GM19372 (cell line): ENCODE data around the gene CSKMT.
"Not testable (repeated sequence)": the region's sequence is repeated elsewhere in the genome, so short reads cannot be mapped to it uniquely, and the experiment has no call there.

Experiments used
- ATAC-seq: cut with Tn5 transposase; IDR thresholded peaks from one replicate; pipeline ENCODE4 v1.9.1; 2021; ENCODE audit warnings: mild to moderate bottlenecking, low read depth, moderate library complexity; ENCODE audit not compliant: unreplicated experiment

CSKMT gene

DNA sequence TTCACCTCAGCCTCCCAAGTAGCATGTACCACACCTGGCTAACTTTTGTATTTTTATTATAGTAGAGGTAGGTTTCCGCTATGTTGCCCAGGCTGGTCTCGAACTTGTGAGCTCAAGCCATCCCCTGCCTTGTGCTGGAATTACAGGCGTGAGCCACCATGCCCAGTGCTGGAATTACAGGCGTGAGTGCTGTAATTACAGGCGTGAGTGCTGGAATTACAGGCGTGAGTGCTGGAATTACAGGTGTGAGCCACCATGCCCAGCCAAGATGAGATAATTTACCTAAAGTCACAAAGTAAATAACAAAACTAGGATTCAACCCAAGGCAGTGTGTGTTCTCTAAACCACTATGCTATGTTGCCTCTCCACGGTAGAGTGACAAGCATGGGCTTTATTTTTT is 17.4 kb downstream of the CSKMT start:
- no peak for ATAC-seq

DNA sequence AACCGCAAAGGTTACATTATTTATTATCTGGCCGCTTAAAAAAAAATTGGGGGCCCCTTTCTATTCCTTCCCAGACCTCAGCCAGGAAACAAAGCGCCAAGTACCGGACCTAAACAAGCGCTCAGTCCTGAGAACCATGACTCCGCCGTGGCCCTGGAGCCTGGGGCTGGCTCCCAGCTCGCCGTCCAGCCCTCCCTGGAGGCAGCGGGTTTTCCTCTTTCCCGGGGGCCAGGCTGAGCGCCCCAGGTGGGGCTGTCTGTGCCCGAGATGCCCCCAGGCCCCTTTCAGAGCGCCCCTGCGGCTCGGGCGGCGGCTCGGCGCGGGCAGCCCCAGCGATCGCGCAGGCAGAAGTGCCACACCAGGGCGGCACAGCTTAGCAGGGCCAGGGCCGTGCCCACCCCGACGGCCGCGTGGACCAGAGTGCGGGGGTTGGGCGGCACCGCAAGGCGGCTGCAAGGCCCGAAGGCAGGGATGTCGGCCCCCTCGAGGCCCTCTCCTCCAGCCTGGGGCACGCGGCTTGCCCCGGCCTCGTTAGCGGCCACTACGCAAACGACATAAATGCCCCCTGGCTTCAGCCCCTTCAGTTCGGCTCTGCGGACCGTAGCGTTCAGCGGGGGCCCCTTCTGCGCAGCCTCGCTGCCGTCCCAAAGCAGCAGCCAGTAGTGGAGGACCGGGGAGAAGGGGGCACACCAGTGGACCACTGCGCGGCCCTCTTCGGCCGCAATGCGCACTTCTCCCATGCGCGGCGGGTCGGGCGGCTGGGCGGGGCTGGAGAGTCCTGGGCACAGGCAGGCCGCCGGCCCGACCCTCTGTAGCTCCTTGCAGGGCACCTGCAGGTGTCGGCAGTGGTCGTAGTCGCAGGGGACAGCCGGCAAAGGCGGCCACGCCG is 22.6 kb downstream of the CSKMT start:
- ATAC-seq = no peak

DNA sequence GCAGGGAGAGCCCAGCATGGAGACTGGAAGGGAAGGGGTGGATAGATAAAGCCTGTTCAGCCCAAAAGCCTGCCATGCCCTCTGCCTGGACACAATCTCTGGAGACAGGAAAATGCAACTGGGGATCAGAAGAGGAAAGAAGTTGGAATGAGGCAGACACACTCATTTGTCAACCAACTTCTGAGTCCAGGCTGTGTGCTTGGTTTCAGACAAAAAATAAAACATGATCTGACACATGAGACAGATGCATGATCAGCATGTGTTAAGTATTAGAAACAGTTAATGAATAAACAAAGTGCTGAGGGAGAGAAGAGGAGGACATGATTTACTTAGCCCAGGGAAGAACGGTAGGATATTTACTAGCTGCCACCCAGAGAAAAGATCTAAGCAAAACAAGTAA is 23.4 kb downstream of the CSKMT start:
- ATAC-seq = no peak

DNA sequence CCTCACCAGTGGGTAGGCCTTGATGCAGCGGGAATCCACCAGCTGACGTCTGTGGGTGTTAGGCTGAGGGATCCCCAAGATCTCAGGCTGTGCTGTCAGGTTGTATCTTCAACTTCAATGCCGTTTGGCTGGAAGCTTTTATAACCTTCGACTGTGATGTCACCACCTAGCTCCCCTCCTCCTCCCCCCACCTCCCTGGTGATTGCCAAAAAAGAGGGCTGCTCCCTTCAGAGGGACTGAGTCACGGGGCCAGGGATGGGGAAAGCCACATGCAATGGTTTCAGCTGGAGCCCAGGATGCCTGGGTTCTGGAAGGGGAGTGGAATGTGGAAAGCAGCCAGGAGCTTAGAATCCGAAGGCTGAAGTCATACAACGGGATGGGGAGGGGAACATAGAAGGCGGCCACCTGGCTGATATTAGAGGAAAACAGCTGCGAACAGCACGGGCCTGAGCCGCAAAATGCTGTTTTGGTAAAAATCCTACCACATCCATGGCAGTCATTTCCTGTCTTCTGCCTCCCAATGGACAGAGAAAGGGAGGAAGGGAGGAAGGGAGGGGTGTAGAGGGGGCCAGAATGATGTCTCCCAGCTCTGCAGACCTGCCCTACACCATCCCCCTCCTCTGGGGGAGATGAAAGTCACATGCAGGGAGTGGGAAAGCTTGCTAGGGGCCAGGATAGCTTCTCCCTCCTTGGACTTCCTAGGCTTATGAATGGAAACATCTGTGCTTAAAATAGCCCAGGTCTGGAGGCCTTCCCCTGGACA is 24.5 kb downstream of the CSKMT start, which contains the start of gene LRRN4CL:
TSS of gene LRRN4CL (minus strand) at position 110 of the 763 bp plus-strand sequence. CDS start 1,022 bp downstream, outside the sequence.
- no peak for ATAC-seq

DNA sequence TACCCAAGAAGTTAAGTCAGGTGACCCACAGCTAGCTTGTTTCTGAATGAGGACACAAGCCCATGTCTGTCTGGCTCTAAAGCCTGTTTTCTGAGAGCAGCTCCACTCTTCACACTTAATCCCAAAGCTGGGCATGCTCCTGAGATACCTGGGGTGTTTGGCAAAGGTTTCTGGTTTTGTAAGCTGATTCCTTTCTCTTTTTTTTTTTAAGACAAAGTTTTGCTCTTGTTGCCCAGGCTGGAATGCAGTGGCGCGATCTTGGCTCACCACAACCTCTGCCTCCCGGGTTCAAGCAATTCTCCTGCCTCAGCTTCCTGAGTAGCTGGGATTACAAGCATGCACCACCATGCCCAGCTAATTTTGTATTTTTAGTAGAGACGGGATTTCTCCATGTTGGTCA is 28.5 kb downstream of the CSKMT start:
- ATAC-seq = not testable (repeated sequence)

DNA sequence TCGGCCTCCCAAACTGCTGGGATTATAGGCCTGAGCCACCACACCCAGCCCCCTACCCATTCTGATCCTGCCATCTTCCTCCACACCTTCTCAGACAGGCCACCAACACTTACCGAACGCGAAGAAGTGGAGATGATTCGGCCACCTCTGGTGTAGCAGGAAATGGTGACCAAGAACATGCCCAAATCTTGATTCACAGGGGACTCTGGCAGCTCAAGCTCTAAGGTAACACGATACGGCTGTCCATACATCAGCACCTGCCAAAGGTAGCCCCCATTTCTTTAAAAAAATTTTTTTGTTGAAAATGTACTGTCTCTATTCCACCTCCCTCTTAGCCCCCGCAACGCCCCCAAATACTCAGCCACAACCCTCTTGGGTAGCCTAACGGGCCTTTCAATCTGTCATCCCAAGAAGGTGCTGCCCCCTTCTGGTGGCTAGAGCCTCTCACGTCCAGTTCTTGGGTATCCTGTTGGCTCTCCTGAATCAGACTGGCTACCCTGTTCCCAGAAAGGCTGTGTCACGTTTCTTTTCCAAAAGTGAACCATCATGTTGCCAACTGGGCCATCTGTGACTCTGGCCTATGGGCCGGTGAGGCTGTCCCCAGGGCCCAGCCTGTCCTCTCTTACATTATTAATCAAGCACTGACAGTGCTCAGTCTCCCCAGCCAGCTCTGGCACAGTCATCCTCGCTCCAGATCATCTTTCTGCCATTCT is 29.5 kb downstream of the CSKMT start:
- ATAC-seq = no peak

DNA sequence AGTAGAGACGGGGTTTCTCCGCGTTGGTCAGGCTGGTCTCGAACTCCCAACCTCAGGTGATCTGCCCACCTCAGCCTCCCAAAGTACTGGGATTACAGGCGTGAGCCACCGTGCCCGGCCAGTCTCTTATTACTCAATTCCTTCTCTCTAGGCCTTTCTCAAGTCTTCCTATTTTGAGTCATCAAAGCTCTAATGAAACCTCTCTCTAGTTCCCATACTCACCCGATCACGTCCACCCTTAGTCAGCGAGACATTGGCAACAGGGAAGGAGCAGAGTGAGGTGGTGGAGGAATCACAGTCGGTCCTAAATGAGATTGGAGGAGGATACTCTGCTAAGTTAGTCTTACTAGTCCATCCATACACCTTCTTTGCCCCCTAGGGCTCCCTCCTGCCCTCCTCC is 37.1 kb downstream of the CSKMT start:
- ATAC-seq = no peak

DNA sequence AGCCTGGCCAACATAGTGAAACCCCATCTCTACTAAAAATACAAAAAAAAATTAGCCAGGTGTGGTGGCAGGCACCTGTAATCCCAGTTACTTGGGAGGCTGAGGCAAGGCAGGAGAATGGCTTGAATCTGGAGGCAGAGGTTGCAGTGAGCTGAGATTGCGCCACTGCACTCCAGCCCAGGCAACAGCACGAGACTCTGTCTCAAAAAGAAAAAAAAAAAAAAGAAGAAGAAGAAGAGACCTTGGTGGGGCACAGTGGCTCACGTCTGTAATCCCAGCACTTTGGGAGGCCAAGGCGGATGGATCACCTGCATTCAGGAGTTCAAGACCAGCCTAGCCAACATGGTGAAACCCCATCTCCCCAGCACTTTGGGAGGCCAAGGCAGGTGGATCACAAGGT is 38.8 kb downstream of the CSKMT start:
- not testable (repeated sequence) for ATAC-seq

DNA sequence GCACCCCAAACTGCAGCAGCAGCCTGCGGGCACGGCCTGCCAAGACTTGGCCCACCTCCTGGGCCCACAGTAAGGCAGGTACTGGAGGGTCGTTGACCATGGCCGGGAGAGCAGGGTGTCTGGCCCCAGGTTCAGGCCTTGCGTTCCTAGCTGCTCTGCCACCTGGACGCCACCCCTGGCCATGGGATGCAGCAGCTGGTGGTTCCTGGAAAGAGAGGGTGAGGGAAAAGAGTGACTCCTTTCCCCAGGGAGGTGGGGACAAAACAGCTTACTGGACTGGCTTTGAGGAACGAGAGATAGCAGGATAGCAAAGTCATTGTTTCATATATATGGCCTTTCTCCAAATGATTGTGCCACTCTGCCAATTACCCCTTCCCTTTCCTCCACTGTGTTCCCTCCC is 40.3 kb downstream of the CSKMT start:
- no peak for ATAC-seq

DNA sequence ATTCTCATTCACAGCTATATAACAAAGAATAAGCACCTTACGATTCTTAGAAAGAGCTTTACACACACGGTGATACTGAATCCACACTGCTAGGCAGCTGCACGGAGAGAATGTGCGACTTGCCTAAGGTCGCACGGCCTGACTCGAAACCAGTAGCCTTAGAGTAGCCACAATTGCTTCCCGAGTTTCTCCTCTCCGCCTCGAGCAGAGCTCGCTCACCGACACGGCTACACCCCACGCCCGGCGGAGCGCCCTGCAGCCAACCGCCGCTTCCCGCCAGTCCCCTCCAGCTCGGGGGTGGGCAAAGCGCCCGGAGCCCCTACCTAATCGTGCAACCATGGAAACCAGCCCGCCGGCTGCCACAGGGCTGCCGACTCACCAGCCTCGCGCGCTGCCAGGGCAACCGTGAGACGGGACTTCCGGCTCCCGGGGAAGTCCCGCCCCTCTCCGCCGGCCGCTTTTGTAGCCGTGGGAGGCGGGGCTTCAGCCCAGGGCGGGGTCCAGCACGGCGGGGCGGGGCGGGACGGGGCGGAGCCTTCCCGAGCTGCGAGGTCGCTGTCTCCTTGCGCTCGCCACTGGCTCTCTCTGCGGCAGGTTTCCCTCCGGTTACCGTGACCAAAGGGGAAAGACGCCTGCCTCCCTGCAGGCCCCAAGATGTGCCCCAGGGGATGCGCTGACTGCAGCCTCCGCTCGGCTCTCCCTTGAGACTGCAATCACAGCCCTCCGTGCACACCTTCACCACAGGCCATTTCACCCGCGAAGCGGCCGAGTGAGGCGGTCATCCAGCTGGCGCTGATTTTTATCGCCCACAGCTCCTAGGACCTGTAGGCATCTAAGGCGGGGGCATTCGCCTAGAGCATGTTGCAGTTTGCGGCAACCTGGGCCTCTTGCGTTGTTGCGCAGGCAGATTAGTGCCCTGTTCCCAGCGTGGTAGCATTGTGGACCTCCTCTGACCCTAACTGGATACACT is 41.1 kb downstream of the CSKMT start:
- no peak for ATAC-seq

DNA sequence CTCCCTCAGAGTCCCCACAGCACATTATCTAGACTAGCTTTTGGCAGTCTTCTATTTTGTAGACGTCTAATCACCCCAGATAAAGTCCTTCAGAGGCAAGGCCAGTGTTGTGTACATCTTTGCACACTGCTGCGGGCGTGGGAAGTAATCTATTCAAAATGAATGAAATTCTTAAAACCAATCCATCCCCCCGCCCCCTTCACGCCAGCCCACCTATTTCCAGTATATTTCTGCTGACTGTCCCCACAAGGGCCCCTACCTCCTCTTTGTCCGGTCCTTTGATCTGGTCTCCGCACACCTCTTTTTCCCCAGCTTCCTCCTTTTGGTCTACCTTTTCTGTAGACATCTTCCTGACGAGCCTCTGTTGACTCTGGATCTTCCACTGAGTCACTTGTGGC is 41.7 kb downstream of the CSKMT start:
- no peak for ATAC-seq

DNA sequence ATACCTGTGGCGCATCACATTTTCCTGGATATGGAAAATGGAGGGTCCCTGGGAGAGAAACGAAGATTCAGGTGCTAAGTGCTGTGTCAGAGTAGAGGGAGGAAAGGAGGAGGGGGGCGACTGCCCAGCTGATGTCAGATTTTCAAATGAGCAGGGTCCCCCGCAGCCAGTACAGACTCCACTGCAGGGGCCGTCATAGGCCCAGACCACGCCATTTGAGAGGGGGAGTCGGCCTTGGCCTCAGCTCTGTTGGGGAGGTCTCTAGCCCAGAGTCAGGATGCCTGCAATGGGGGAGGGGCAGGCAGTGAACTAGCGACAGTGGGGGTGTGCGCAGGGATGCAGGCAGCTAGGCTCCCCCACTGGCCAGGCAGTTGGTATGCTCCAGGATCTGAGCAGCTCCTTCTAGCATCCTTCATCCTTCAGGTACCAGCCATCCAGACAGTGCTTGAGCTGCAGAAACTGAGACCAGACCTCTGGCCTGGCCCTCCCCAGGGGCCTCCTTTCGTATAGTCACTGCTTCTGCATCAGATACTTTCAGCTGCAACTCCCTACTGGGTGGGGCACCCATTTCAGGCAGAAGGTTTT is 42.3 kb downstream of the CSKMT start, which contains the start of the genes BSCL2 and GNG3:
TSS of gene BSCL2 (minus strand) at position 148 of the 585 bp plus-strand sequence. CDS start 229 bp downstream, outside the sequence.
TSS of gene GNG3 (plus strand) at position 400 of the 585 bp plus-strand sequence. CDS start 620 bp downstream, outside the sequence.
- no peak for ATAC-seq

DNA sequence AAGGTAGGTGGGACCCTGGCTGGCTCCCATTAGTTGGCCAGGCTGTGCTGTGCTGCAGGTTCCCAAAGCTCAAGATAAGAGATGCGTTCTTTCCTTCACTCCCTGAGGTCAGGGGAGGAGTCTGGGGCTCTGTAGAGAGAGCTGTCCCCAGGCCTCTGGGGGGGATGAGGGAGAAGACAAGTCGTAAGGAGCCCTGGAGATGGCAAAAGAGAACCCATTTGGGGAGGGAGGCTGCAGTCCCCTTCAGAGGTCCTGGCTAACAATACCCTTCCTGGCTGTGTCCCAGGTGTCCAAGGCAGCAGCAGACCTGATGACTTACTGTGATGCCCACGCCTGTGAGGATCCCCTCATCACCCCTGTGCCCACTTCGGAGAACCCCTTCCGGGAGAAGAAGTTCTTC is 43.3 kb downstream of the CSKMT start:
- ATAC-seq = no peak

DNA sequence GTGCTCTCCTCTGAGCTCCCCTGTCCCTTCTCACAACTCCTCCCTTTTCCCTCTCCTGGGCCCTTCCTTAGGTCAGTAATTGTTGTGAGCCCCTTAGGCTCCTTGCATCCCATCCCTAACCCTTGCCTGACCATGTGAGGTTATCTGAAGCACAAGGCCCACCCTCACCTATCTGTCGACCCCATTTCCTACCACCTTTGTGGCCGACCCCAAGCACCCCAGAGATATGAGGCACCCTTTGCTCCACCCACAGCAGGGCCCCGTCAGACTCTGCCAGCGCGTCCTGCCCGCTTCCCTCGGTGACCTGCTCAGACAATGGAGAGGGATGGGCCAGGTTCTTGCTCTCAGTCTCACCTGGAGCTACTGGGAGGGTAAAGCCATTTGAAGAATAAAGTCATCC is 43.7 kb downstream of the CSKMT start:
- no peak for ATAC-seq

DNA sequence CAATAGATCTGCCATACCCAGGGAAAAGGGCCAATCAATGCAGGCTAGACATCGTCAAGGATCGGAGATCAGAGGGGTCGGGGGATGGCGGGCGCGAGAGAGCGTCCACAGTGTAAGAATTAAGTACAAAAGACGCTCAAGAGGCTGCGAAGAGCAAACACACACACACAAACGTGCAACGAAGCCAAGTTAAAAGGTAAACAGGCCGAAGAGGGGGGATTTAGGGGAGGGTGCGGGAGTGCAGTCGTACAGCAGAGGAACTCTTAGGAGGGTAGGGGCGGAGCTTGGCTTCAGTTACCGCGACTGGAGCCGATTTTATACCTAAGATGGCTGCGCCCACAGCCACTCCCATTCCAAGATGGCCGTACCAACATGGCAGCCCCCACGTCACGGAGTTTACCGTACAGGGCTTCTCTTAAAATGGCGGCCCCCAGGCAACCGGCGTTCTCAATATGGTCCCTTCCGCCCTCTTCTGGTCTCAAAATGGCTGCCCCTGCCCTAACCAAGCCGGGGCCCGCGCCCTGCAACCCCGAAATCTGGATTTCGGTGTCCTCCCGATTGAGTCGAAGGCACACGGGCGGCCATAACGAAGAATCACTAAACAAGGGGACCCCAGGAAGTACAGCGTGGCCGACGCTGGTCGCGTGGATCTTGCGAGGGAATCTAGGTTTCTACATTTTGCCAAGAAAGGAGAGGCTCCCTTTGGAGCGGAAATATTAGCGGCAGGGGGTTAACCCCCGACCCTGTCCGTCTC is 44.3 kb downstream of the CSKMT start:
- ATAC-seq = peak; percentile 73

DNA sequence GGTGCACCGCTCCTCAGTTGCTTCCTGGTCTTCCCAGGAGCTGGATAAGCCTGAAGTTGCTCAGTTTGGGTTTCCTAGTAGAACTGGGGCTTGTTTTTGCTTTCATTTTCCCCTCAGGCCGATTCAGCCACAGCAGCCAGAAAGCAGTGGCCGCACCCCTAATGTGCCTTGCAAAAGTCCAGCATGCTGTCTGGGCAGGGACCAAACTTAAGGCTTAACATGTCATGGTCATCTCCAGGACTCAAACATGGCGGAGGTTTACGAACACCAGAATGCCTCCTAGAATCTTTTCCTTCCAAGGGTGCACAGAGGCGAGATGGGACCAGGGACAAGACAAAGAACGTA is 44.9 kb downstream of the CSKMT start:
- ATAC-seq = no peak

DNA sequence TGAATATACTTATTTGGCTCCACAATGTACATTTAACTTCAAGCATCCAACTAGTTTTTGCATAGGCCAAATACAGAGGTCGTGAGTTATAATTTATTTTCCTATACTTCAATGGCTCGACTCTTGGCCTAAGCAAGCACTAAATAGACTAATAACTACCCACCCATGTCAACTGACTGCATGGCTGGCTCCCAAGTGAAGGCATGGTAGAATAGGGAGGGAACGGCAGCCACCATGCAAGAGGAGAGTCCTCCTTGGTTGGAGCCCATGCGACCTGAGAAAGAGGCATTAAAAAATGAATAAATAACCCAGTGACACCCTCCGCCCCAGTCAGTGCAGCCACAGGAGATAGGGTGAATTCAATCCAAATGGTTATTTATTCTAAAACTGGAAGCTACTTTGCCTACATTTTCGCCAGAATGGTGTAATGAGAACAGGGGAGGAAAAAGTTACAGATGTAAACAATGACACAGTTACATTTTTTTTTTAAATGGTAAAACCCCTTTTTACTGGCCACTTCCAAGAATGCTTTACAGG is 47.2 kb downstream of the CSKMT start:
- no peak for ATAC-seq

DNA sequence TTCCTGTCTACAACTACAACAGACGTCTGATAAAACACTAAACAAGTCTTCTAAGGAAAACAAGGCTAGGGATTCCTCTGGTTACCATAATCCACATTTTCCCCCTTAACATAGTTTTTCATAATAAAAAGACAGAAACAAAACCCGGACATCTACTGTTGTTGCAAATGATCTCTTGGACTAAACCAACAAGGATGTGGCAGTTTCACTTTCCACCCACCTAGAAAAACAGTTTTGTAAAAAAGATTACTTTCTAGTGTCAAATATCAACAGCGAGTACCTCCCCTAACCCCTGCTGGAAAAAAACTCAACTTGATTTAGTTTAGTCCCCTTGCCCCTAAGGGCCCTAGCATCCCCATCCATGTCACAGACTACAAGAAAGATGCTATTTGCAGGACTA is 47.7 kb downstream of the CSKMT start:
- ATAC-seq = no peak
